NCI-H146 treated with DMSO at 0.1 percent for 48 hours (cell line): ENCODE measurements around the gene GRAMD1C.
"Not testable (repeated sequence)": the region's sequence is repeated elsewhere in the genome, so short reads cannot be mapped to it uniquely, and the experiment has no call there.

Experiments used
- DNase-seq: peaks from one replicate; lab custom pipeline; 2025; ENCODE audit not compliant: unreplicated experiment; lab: John Stamatoyannopoulos, UW

The GRAMD1C gene

GRCh38 chr3:113838631-113839209 lies at the start of gene GRAMD1C:
TSS of gene GRAMD1C (plus strand) at chr3:113838788. CDS start at chr3:113838910, 122 bp downstream.
- DNase-seq = peak; percentile 93

- no peak for DNase-seq
Measured at GRCh38 chr3:113791381-113791780, 47.2 kb upstream of the GRAMD1C start.

- DNase-seq = no peak
Measured at GRCh38 chr3:113794526-113794925, 44.1 kb upstream of the GRAMD1C start.

GRCh38 chr3:113795693-113796092 lies 42.9 kb upstream of the GRAMD1C start:
- DNase-seq = no peak

- no peak for DNase-seq
Measured at GRCh38 chr3:113802795-113803455, 35.7 kb upstream of the GRAMD1C start.

GRCh38 chr3:113804661-113805060 lies 33.9 kb upstream of the GRAMD1C start:
- DNase-seq = no peak

- DNase-seq = no peak
Measured at GRCh38 chr3:113805249-113805648, 33.3 kb upstream of the GRAMD1C start.

GRCh38 chr3:113812854-113813253 lies 25.7 kb upstream of the GRAMD1C start:
- no peak for DNase-seq

GRCh38 chr3:113819866-113820265 lies 18.7 kb upstream of the GRAMD1C start:
- DNase-seq = no peak

- DNase-seq = no peak
Measured at GRCh38 chr3:113825090-113825489, 13.5 kb upstream of the GRAMD1C start.

- DNase-seq = no peak
Measured at GRCh38 chr3:113828600-113828999, 10.0 kb upstream of the GRAMD1C start.

GRCh38 chr3:113829576-113830354 lies 8.8 kb upstream of the GRAMD1C start:
- no peak for DNase-seq

- no peak for DNase-seq
Measured at GRCh38 chr3:113831103-113831355, 7.6 kb upstream of the GRAMD1C start.

GRCh38 chr3:113832477-113833164 lies 6.0 kb upstream of the GRAMD1C start:
- DNase-seq = no peak

- DNase-seq = no peak
Measured at GRCh38 chr3:113834983-113835382, 3.6 kb upstream of the GRAMD1C start.

- no peak for DNase-seq
Measured at GRCh38 chr3:113839551-113839950, 963 bp downstream of the GRAMD1C start.

- DNase-seq = peak; percentile 12
Measured at GRCh38 chr3:113844622-113845222, 6.1 kb downstream of the GRAMD1C start.

- no peak for DNase-seq
Measured at GRCh38 chr3:113847247-113847646, 8.7 kb downstream of the GRAMD1C start.

- no peak for DNase-seq
Measured at GRCh38 chr3:113847664-113848461, 9.3 kb downstream of the GRAMD1C start.

- DNase-seq = not testable (repeated sequence)
Measured at GRCh38 chr3:113849071-113849470, 10.5 kb downstream of the GRAMD1C start.

GRCh38 chr3:113849841-113850240 lies 11.3 kb downstream of the GRAMD1C start:
- not testable (repeated sequence) for DNase-seq
